HG03558 (cell line): ENCODE data around the gene SLC6A17.

Source experiments
- ATAC-seq: cut with Tn5 transposase; IDR thresholded peaks from one replicate; pipeline ENCODE4 v1.9.1; 2021; ENCODE audit warnings: moderate number of reproducible peaks; ENCODE audit not compliant: unreplicated experiment; ENCODE audit errors: extremely low read depth

Gene SLC6A17

DNA sequence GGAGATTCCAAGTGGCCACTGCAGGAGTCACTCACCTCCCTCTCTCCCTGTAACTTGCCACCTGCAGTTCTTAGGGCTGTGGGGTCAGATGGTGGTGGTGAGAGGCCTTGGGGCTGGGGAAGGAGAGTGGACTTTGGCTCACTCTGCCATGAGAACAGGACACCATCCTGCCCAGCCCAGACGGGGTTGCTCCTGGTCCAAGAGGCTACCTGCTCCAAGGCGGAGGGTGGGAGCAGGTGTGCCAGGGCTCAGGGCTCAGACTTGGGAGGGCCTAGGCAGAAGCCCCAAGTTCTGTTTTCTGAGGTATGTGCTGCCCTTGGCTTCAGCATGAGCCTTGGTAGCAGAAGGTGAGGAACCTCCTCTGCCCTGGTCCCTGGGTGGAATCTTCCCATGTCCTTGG lies 48.5 kb downstream of the SLC6A17 start:
- ATAC-seq, result no peak

DNA sequence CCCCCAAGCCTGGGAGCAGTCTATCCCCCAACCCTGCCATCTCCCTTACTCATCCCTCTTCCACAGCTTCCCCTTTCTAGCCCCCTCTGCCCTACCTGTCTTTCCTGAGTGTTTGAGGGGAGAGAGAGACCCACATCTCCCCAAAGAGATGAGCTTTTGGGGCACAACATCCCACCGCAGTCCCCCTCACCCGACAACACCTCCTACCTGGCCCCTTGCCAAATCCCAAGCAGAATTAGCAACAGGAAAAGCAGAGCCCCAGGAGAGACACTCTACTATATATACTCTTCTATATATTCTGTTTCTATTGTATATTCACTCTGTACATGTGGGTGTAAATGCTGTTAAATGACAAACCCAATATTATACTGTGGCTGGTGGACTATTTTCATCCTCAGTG lies 49.9 kb downstream of the SLC6A17 start:
- no peak for ATAC-seq

DNA sequence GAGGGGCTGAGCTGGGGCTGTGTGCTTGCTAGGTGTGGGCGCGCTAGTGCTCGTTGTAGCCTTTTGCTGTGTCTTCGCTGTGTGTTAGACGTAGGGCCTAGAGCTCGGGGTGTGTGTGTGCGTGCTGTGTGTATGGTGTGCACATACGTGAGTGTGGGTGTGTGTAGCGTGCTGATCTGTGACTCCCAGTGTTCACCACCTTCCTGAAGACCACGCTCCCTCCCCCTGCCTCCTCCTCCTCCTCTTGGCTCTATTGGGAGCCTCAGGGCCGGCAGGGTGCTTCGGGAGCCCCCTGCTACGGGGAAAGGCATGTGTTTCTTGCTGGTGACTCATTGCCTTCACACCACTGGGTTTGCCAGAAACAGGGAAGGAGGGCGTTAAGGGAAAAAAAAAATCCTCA lies 50.4 kb downstream of the SLC6A17 start:
- ATAC-seq, result no peak

DNA sequence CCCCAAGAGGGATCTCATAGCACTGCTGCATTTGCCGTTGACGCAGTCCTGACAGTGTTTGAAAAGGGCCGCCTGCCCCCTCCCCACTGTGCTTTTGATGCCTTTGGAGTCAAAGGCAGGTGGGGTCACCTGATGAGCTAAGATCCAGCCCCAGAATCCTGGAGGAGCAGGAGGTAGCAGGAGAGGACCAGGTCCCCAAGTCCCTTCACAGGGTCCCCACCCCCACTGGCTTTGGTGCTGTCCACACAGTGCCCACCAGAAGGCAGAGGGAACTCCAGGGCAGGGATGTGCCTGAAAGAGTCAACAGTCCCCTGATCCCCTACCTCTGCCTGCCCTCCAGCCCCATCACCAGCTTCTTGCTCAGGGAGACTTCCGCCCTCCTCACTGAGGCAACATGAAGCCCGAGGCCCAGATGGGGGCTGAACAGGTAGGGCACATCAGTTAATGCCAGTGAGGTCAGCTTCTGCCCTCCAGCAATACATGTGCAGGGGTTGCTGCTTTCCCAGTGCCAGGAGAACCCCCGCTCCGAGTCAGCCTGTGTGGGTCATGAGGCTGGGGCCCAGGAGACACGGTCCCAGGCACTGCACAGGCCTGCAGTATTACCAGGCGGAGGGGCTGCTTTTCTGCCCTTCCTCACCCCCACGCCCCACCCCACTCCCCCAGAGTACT lies 51.0 kb downstream of the SLC6A17 start:
- no peak for ATAC-seq

DNA sequence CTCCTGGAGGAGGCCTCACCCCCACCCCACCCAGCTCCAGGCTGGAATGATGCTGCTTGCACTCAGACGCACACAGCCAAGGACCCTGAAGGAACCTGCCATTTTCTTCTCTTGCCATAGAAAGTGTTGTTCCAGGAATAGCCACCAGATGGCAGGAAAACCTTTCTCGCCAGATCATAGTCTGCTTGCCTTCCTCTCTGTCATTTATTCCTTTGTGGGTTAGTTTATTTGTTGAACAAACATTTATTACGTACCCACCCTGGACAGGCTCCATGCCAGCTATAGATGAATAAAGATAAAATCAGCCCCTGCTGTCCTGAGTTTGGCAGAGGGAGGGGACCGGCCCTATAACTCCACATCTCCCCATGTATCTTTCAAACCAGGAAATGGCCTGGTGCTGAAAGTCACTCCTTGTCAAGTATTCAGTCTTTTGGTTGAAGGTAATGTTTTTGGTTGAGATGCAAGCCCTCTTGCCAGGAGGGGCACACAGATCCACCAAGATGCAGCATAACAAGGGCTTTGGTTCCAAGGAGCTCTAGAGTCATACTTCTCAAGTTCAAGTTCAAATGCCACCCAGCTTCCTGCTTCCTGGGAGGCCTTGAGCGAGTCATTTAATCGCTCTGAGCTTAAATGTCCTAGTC lies 52.8 kb downstream of the SLC6A17 start:
- no peak for ATAC-seq

DNA sequence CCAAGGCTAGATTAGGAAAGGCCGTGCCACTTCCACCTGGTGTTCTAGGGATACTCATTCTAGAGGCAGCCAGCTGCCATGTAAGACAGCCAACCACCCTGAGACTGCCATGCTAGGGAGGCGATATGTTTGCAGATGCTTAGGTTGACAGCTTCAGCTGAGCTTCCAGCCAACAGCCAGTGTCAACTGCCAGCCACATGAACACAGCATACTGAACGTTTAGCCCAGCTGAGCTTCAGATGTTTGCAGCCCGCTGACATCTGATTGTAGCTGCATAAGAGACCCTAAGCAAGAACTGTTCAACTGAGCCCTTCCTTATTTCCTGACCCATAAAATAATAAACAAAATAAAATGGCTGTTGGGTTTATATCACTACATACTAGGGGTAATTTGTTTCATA lies 54.9 kb downstream of the SLC6A17 start:
- no peak for ATAC-seq

DNA sequence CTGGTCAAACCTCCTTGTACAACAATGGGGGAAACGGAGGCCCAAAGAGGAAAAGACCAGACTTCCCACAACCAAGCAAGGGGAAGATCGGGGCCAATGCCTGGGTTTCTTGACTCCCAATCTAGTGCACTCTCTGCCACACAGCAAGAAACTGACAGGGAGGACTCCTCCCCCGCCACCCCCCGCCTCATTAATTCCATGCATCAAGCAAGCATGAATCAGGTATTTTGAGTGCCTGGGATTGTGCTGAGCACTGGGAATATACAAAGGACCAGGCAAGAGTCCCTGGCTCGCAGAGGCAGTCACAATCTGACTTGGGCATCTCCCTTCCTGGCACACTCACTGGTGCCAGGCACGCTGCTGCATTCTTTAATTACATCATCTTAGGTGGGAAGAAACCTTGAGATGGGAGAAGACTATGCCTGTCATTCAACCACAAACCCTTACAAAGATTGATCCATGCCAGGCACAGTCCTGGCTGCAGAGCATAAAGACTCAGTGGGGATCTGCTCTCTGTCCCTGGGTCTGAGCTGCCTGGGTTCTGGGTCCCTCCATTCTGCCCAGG lies 55.4 kb downstream of the SLC6A17 start:
- no peak for ATAC-seq

DNA sequence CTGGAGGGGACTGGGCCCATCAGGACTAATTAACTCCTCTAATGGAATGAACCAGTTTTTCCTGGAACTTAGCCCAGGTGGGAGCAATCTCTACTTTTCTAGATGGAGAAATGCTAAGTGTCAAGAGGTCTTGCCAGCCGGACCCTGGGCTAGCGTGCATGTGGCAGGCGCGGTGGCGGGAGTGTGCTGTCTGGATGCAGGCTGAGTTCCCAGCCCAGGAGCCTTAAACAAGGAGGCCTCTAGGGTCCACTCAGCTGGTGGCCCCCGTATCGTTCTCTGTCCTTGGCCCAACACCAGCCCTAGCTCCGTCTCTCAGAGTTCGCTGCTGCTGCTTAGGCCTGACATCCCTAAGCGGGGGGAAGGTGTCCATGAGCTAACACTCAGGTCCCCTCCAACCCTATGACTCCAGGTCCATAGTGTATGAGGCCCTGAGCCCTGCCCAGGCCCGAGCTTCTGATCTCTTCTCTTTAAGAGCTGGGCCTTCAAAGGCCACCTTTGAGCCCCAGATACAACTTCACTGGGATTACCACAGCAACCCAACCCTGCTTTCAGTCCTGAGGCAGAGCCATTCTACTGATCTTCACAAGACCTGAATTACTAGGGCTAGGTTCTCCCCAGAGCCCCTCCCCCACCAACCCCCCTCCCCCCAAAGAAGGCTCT lies 56.1 kb downstream of the SLC6A17 start:
- ATAC-seq, result no peak

DNA sequence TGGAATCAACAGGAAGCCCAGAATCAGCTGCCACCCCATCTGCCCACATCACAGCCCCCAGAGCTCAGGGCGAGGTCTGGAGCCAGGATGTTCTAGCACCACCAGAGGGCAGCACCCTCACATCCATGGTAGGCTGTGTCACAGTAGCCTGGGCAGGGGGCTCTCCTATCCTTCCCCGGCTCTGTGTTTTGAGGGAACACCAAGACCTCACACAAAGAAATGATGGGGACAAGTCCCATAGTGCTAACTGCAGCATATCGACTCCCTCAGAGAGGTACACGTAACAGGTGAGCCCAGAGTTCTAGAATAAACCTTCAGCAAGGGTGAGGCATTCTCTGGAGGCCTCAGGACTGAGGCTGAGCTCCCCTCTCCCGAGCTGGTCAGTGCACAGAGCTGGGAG lies 57.5 kb downstream of the SLC6A17 start:
- ATAC-seq, result no peak

DNA sequence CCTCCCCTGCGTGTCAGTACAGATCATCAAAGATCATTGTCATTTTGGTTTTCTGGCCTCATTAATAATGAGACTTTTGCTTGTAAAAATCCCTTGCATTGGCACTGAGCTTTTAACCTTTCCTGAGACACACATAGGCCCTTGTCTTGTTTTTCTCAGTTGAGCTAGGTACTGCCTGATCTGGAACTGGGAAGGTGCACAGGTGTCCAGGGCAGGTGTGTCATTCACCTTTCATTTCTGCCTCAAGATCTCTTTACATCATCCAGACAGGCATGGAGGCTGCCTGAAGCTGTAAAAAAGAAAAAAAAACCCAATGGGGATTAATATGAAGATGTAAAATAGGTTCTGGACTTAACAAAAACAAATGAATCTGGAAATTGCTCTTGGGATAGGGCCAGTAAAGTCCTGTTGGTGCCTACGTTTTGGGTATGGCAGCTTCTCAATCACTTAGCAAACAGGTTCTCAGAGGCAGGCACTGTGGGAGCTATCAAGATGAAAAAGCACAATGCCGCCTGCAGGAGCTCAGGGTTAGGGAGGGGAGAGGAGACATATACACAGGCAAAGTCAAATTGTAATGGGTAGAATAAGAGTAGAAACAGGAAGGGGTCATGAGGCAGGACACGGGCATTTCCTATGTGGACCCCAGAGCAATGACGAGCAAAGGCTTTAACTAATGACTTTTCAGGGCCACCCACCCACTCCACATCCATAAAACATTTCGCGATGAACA lies 58.8 kb downstream of the SLC6A17 start:
- ATAC-seq, result no peak

DNA sequence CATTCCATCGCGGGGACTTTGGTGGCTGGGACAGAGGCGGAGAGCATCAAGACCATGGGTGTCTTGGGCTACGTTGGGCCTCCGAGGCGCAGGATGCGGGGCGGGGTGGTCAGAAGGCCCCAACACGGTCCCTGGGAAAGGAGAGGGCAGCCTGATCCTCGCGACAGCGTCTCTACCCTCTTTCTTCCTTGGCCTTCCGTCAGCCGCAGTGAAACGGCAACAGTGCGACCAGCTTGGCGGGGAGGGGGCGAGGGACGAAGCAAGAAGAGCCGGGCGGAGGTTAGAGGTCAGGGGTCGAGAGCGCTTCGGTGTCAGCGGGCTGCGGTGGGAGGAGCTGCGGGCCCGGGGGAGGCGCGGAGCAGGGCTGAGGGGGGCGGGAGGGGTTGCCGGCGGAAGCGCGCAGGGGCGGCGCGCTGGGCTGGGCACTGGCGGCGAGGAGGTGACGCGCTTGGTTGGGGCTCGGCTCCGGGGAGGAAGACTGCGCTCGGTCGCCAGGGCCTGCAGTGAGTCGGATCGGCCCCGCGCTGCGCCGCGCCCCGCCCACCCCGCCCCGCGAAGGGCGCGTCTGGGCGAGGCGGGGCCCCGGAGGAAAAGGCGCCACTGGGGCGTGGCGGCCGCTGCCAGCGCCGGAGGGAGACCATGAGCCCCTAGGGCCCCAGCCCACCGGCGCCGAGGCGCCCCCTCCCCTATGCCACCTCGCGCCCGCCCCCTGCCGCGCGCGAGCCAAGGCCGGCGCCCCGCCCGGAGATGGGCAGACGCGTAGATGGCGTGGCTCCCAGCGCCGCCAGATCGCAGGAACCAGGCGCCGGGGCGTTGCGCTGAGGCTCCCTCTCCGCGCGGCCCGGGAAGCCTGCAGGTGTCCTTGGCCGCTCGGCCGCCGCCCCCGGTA lies 59.7 kb downstream of the SLC6A17 start, which contains the start of gene KCNC4:
KCNC4 (plus strand) TSS at position 600 of the 889 bp plus-strand sequence. CDS start 1,186 bp downstream, outside the sequence.
- peak; percentile 43 for ATAC-seq

DNA sequence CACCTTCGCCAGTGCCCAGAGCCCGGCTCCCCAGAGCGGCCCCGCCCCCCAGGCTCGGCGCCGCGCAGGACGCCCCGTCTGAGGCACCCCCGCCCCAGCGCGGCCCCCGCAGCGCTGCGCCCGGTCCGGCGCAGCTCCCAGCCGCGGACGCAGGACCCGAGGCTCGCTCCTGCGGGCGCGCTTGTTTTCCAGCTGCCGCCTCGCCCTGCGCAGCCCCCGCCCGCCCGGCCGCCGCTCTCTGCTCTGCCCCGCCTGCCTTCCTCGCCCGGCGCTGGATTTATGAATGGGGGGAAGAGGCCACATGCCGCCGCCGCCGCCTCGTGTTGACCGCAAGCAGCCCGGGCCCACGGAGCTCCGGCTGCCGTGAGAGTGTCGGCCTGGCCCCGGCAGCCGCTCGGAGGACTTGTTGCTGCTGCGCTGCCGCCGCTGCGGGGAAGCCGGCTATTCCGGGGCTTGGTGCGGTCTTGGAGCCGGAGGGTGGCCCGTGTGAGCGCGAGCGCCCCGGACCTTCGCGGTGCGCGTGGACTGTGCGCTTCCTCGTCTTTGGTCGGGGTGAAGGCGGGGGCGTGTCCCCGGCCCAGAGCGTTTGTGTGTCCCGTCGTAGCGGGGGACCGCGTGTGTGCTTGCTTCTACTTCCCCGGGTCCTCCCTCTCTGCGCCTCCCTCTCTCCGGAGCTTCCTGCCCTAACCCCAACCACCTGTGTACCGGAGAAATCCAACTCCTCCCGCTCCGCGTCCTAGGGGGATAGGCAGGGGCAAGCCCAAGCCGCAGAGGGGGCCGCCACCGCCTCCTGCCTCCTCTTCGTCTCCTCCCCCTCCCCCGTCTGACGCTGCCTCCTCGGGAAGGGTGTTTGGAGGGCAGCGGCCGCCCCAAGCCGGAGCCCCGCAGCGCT lies 60.6 kb downstream of the SLC6A17 start:
- ATAC-seq, result no peak

DNA sequence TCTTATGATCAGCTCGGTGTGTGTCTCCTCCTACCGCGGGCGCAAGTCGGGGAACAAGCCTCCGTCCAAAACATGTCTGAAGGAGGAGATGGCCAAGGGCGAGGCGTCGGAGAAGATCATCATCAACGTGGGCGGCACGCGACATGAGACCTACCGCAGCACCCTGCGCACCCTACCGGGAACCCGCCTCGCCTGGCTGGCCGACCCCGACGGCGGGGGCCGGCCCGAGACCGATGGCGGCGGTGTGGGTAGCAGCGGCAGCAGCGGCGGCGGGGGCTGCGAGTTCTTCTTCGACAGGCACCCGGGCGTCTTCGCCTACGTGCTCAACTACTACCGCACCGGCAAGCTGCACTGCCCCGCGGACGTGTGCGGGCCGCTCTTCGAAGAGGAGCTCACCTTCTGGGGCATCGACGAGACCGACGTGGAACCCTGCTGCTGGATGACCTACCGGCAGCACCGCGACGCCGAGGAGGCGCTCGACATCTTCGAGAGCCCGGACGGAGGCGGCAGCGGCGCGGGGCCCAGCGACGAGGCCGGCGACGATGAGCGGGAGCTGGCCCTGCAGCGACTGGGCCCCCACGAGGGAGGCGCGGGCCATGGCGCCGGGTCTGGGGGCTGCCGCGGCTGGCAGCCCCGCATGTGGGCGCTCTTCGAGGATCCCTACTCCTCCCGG lies 61.3 kb downstream of the SLC6A17 start:
- ATAC-seq, result no peak

DNA sequence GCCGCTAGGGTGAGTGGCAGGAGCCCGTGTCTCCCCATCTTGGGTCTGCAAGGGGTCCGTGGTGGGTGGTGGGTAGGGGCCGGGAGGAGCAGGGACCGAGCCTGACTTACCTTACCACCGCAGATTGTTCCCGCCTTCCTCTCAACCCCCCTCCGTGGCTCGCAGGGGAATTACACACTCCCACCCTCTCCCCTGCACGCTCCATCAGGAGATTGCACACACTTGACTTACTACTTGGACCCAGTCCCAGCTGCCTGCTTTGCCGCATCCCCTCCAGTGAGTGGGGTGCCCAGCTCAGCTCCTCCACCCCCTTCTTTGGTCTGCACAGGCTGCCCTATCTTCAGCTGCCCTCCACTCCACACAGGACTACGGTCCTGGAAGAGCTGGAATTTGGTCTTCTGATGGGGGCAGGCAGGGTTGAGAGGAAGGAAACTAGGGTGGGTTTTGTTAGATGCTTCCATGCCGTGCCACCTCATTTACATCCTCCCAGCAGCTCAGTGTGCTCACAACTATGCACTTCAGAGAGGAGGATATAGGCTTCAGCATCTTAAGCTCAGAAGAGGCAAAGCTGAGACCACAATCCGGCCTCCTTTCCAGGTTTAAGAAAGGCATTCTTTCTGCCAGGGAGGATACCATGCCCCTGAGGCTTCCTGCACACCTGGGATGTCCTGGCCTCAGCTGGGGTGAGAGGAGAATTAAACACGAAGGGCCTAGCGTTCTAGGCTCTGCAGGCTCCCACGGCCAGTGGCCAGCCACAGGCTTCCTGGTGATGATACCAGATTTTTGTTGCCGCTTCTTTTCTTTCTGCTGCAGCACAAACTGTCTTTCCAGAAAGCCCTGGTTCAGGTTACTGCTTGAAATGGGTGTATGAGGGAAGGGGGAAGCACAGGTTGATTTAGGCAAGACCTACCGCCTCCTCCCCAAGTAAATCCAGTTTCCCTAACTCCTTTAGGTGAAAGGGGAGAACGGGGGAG lies 62.2 kb downstream of the SLC6A17 start:
- no peak for ATAC-seq

DNA sequence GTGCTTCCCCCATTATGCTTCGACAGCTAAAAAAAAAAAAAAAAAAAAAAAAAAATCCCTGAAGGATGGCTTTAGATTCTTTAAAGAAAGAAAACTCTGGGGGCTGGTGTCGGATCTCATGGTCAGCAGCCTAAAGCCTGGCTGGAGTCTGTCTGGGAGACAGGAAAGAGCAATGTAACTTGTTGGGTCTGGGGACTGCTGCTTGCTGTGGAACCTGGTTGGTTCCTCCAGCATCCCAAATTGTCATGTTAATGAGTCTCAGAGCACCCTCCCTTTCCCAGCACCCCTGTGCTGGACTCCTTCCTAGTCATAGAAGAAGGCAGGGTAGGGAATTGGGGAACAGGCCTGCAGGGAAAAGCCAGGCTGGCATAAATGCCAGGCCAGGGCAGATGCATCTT lies 62.8 kb downstream of the SLC6A17 start:
- ATAC-seq, result no peak

DNA sequence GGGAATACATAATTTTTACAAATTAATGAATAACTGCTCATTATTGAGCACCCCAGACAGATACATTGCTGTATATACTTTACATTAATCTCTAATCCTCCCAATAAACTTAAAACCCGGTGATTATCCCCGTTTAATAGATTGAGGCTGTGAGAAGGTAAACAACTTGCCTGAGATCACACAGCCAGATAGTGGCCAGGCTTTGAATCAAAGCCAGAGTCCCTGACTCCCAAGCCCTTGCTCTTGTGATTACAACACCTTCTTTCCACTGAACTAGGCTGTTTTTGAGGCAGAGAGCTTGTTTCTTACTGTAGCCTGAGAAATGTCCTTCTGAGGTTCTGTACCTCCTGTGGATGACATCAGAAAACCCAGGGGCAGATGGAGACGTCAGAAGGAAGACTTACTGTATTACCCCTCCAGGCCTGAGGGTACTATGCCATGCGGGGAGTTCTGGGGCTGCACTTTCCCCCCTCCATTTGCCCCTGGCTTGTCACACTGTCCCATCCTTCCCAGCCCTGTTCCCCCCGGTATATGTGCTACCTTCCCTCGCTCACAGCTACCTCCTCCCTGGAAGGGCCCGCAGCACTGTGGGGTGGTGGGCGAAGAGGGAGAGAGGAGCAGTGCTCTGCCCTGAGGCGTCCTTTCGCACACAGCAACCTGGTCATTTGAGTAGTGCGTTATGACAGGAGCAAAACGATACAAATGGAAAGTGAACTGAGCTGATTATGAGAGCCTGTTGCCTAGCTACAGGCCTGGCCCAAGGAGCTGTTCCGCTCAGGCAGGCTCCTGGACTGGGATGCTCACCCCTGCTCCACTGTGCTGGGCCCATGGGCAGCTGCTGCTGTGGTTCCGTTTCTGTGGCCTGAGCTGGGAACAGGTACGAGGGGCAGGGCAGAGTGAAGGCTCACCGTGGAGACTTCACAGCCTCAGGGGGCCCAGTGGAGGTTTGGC lies 64.4 kb downstream of the SLC6A17 start:
- no peak for ATAC-seq
